MM.1S (cell line): ENCODE results near the gene OLFM1.

Experiments
- DNase-seq: peaks from one replicate; pipeline ENCODE4 v3.0.0-alpha.2; 2015
- H2AFZ ChIP-seq: fragments of 300-600 bp; sonication (generic); 2 replicates; pipeline ENCODE4 v1.6.0; 2016; ENCODE audit warnings: antibody characterized with exemption, low read length
- H3F3A ChIP-seq: fragments of 300-600 bp; sonication (generic); 2 replicates; pipeline ENCODE4 v1.6.1; 2016; ENCODE audit warnings: mild to moderate bottlenecking, antibody characterized with exemption, low read length, moderate library complexity, mixed read lengths; ENCODE audit not compliant: insufficient read depth
- H3K27ac ChIP-seq: fragments of 300-600 bp; sonication (generic); 2 replicates; pipeline ENCODE4 v1.5.1; 2016; ENCODE audit warnings: mild to moderate bottlenecking, low read length
- H3K27me3 ChIP-seq: fragments of 300-600 bp; sonication (generic); replicated peaks from 2 replicates; pipeline ENCODE4 v1.6.0; 2016; ENCODE audit warnings: low read length; ENCODE audit not compliant: insufficient read depth
- H3K36me3 ChIP-seq: fragments of 300-600 bp; sonication (generic); replicated peaks from 2 replicates; pipeline ENCODE4 v1.6.1; 2016; ENCODE audit warnings: mild to moderate bottlenecking, low read length, mixed read lengths; ENCODE audit not compliant: insufficient read depth
- H3K4me1 ChIP-seq: fragments of 300-600 bp; sonication (generic); 2 replicates; pipeline ENCODE4 v1.6.1; 2016; ENCODE audit warnings: low read length, mixed read lengths
- H3K4me2 ChIP-seq: fragments of 300-600 bp; sonication (generic); 2 replicates; pipeline ENCODE4 v1.6.0; 2016; ENCODE audit warnings: low read depth, low read length
- H3K4me3 ChIP-seq: fragments of 300-600 bp; sonication (generic); 2 replicates; pipeline ENCODE4 v1.5.1; 2016; ENCODE audit warnings: low read length, mixed read lengths
- H3K79me2 ChIP-seq: fragments of 300-600 bp; sonication (generic); 2 replicates; pipeline ENCODE4 v1.6.1; 2016; ENCODE audit warnings: mixed run types, low read length, mixed read lengths
- H3K9ac ChIP-seq: fragments of 300-600 bp; sonication (generic); 2 replicates; pipeline ENCODE4 v1.6.1; 2016; ENCODE audit warnings: low read length, mixed read lengths
- H3K9me2 ChIP-seq: fragments of 300-600 bp; sonication (generic); replicated peaks from 2 replicates; pipeline ENCODE4 v1.6.1; 2016; ENCODE audit warnings: mild to moderate bottlenecking, low read length, mixed read lengths; ENCODE audit not compliant: insufficient read depth
- H3K9me3 ChIP-seq: fragments of 300-600 bp; sonication (generic); replicated peaks from 2 replicates; pipeline ENCODE4 v1.6.1; 2016; ENCODE audit warnings: mild to moderate bottlenecking, low read length, mixed read lengths; ENCODE audit not compliant: insufficient read depth
- H4K20me1 ChIP-seq: fragments of 300-600 bp; sonication (generic); 2 replicates; pipeline ENCODE4 v1.6.1; 2016; ENCODE audit warnings: mild to moderate bottlenecking, low read length, moderate library complexity, mixed read lengths; ENCODE audit not compliant: insufficient read depth
- CTCF ChIP-seq: fragments of 300-600 bp; sonication (generic); IDR thresholded peaks from 2 replicates; pipeline ENCODE4 v1.5.1; 2016; ENCODE audit warnings: antibody characterized with exemption, low read length, mixed read lengths
- EZH2 ChIP-seq: fragments of 300-600 bp; sonication (generic); optimal IDR thresholded peaks from 2 replicates; pipeline ENCODE3; 2017; ENCODE audit warnings: low read depth, mild to moderate bottlenecking, antibody characterized with exemption, low read length, mixed read lengths
- EZH2phosphoT487 ChIP-seq: fragments of 300-600 bp; sonication (generic); IDR thresholded peaks from 2 replicates; pipeline ENCODE4 v1.6.1; 2018; ENCODE audit warnings: antibody characterized with exemption, low read length

OLFM1 gene

GRCh38 chr9:135138078-135138855 is 50.8 kb downstream of the OLFM1 start:
- H3F3A ChIP-seq = no peaks in the 10 kb centered on the region
- TF ChIP-seq EZH2phosphoT487 (no peak), CTCF (no peak), EZH2 (no peak)
- H3K4me3 ChIP-seq = no peak overlapping the region
- no peak overlapping the region for H2AFZ ChIP-seq
- no peaks in the 10 kb centered on the region for H3K9me2 ChIP-seq
- no peaks in the 10 kb centered on the region for H4K20me1 ChIP-seq
- H3K27me3 ChIP-seq = peaks cover 64% of the 10 kb centered on the region
- no peaks in the 10 kb centered on the region for H3K36me3 ChIP-seq
- no peak overlapping the region for H3K4me2 ChIP-seq
- no peak overlapping the region for H3K27ac ChIP-seq
- no peaks in the 10 kb centered on the region for H3K79me2 ChIP-seq
- no peak overlapping the region for H3K9ac ChIP-seq
- H3K9me3 ChIP-seq = no peaks in the 10 kb centered on the region
- H3K4me1 ChIP-seq = no peaks in the 10 kb centered on the region
- DNase-seq = no peak

GRCh38 chr9:135139366-135139959 is 52.0 kb downstream of the OLFM1 start:
- DNase-seq = no peak
- TF ChIP-seq EZH2phosphoT487 = no peak
- no peak for TF ChIP-seq EZH2
- TF ChIP-seq CTCF = no peak
- Histone ChIP-seq H3K4me1 (no peaks in the 10 kb centered on the region), H3K36me3 (no peaks in the 10 kb centered on the region), H3K4me2 (no peak overlapping the region), H4K20me1 (no peaks in the 10 kb centered on the region), H3K9me3 (no peaks in the 10 kb centered on the region), H3K79me2 (no peaks in the 10 kb centered on the region), H3K27ac (no peak overlapping the region), H3K9me2 (no peaks in the 10 kb centered on the region), H3K9ac (no peak overlapping the region), H3K4me3 (no peak overlapping the region), H2AFZ (no peak overlapping the region), H3F3A (no peaks in the 10 kb centered on the region), H3K27me3 (peaks cover 63% of the 10 kb centered on the region)

- Histone ChIP-seq H3K4me3 (no peak overlapping the region), H3K4me1 (no peaks in the 10 kb centered on the region), H3K27me3 (peaks cover 61% of the 10 kb centered on the region), H3K36me3 (no peaks in the 10 kb centered on the region), H3F3A (no peaks in the 10 kb centered on the region), H2AFZ (no peak overlapping the region), H3K9me2 (no peaks in the 10 kb centered on the region), H3K9me3 (no peaks in the 10 kb centered on the region), H3K9ac (no peak overlapping the region), H3K79me2 (no peaks in the 10 kb centered on the region), H3K27ac (no peak overlapping the region), H3K4me2 (no peak overlapping the region), H4K20me1 (no peaks in the 10 kb centered on the region)
- DNase-seq = no peak
- no peak for TF ChIP-seq EZH2
- no peak for TF ChIP-seq EZH2phosphoT487
- TF ChIP-seq CTCF = no peak
Measured at GRCh38 chr9:135141183-135141774, 53.8 kb downstream of the OLFM1 start.
